ENCODE results near the gene AUTS2.

The AUTS2 gene

DNA sequence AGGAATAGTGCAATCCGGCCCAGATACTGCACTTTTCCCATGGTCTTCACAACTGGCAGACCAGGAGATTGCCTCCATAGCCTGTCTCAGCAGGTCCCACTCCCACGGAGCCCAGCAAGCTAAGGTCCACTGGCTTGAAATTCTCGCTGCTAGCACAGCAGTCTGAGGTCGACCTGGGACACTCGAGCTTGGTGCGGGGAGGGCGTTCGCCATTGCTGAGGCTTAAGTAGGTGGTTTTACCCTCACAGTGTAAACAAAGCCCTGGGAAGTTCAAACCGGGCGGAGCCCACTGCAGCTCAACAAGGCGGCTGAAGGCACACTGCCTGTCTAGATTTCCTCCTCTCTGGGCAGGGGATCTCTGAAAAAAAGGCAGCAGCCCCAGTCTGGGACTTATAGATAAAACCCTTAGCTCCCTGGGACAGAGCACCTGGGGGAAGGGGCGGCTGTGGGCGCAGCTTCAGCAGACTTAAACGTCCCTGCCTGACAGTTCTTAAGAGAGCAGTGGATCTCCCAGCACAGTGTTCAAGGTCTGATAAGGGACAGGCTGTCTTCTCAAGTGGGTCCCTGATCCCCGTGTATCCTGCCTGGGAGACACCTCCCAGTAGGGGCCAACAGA is 1240.1 kb downstream of the AUTS2 start:
- no peak for DNase-seq
